Calu3 (cell line): Measurements from ENCODE around the gene ARHGAP26. TPM values are rescaled to one million over a fixed set of nuclear protein-coding genes. Genes with fewer than 3 reads are reported as not detected.

ENCODE experiments used
- BruUV-seq: library from RNA; stranded (reverse); fragments of 400-500 nt; replicated peaks from 2 replicates; lab custom pipeline; 2021; lab: Mats Ljungman, UMichigan
- CTCF ChIA-PET: fragments of 300-600 bp; sonication (Branson Sonifier 250); formaldehyde crosslinking; loops from one replicate; lab custom pipeline; 2022; ENCODE audit warnings: antibody characterized with exemption; lab: Charles Lee
- DNase-seq: peaks from one replicate; pipeline ENCODE4 v3.0.0; 2022
- H3K27ac Mint-ChIP-seq: one replicate; pipeline ENCODE4 v1.8.0; 2022; ENCODE audit warnings: mixed read lengths; ENCODE audit not compliant: unreplicated experiment
- H3K27me3 Mint-ChIP-seq: one replicate; pipeline ENCODE4 v1.8.0; 2022; ENCODE audit warnings: mixed read lengths; ENCODE audit not compliant: unreplicated experiment
- H3K36me3 Mint-ChIP-seq: one replicate; pipeline ENCODE4 v1.8.0; 2022; ENCODE audit warnings: mild to moderate bottlenecking, moderate library complexity, mixed read lengths; ENCODE audit not compliant: insufficient read depth, unreplicated experiment
- H3K4me1 Mint-ChIP-seq: one replicate; pipeline ENCODE4 v1.8.0; 2022; ENCODE audit warnings: mild to moderate bottlenecking, low read depth, mixed read lengths; ENCODE audit not compliant: unreplicated experiment
- H3K4me3 Mint-ChIP-seq: one replicate; pipeline ENCODE4 v1.8.0; 2022; ENCODE audit warnings: mild to moderate bottlenecking, low read depth, moderate library complexity, mixed read lengths; ENCODE audit not compliant: unreplicated experiment
- H3K9me3 Mint-ChIP-seq: one replicate; pipeline ENCODE4 v1.8.0; 2022; ENCODE audit warnings: low read depth, mixed read lengths; ENCODE audit not compliant: unreplicated experiment
- intact Hi-C: fragments of 100-400 bp; cut with micrococcal nuclease; formaldehyde crosslinking; loops from one replicate; pipeline ENCODE4 v1.10.0; 2022; ENCODE audit not compliant: unreplicated experiment
- total RNA-seq: library from RNA; stranded (reverse); gene quantifications from 2 replicates; pipeline ENCODE4 v1.2.3, GENCODE V29; 2022
- TF ChIP-seq, protein P1 (sequence below): fragments of 200-600 bp; IDR thresholded peaks from one replicate; pipeline ENCODE4 v1.8.0; 2022; ENCODE audit warnings: antibody characterized with exemption; ENCODE audit not compliant: unreplicated experiment

The ARHGAP26 gene
- total RNA-seq, 1 experiment from 2014 or later: 118 TPM

DNA sequence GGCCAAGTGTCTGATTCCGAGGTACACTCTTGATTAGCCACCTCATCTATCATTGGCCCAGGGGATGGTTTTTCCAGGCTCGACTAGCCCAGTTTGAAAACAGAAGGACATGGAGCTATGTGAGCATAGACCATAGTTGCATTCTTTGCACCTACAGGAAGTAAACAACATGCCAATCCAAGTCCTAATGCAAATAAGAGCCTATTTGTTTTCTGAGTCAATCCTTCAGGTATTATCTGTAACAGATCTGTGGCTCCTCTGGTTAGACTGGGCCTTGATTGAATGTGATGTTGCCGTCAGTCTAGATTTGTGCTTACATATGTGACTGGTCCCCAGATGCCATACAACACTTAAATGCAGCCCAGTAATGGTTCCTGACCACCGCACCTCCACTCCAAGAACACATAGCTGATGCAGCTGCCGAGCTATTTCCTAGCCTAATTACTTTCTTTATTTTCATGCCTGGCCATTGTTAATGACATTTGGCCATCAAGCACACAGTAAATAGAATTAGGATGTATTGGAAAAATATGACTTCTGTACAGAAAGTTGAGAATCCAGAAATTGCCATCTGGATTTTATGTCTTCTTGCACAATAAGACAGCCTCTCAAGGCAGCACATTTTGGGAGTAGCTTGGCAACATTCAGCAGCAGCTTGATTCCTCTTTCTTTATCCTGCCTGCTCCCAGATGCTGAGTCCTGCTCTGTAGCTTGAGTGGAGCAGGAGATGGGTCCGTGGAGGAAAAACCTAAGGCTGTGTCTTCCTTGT is 29.5 kb upstream of the ARHGAP26 start:
- no TSS peak for BruUV-seq
- intact Hi-C loops: no loop called here

DNA sequence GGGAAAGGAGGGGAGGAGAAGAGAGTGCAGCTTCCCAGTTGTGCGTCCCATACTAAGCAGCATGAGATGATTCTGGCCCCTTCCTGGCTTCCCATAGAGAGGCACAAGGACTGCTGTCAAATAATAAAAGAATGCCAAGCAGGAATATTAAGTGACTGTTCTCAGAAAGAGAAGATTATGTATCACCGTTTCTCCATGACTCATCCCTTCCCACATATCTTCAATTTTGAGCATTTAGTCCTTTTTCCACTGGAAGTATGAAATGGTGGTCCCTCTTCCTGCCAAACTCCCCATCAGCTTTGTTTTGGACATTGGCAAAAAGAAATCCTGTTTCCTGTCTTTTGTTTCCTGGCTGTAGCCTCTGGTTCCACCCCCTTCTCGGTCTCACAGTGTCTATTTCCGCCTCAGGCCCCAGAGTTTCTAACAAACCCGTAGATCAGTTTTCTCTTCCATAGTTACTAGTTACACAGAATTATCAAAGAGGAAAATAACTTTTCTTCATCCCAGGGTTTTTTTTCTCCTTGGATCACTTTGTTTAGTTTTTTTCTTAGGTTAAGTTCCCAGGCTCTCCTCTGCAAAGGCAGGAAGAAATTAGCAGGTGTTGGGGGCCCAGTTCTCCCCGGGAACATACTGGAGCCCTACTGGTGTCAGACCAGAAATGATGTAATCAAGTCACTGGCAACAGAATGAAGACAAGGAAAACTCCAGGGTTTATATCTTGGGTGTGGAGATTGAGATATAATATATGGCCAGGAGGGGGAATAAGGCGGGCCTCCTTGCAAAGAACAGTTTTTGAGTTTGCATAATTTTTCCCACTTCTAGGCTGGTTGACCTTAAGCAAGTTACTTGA is 26.4 kb upstream of the ARHGAP26 start:
- Mint-ChIP-seq H3K4me1 (peaks cover 50% of the 10 kb centered on the region), H3K4me3 (no peak overlapping the region), H3K36me3 (peaks cover 11% of the 10 kb centered on the region), H3K9me3 (no peaks in the 10 kb centered on the region), H3K27ac (no peak overlapping the region), H3K27me3 (no peaks in the 10 kb centered on the region)
- intact Hi-C loops: no loop called here
- BruUV-seq: no TSS peak
- DNase-seq: no peak
- TF ChIP-seq, protein P1, sequence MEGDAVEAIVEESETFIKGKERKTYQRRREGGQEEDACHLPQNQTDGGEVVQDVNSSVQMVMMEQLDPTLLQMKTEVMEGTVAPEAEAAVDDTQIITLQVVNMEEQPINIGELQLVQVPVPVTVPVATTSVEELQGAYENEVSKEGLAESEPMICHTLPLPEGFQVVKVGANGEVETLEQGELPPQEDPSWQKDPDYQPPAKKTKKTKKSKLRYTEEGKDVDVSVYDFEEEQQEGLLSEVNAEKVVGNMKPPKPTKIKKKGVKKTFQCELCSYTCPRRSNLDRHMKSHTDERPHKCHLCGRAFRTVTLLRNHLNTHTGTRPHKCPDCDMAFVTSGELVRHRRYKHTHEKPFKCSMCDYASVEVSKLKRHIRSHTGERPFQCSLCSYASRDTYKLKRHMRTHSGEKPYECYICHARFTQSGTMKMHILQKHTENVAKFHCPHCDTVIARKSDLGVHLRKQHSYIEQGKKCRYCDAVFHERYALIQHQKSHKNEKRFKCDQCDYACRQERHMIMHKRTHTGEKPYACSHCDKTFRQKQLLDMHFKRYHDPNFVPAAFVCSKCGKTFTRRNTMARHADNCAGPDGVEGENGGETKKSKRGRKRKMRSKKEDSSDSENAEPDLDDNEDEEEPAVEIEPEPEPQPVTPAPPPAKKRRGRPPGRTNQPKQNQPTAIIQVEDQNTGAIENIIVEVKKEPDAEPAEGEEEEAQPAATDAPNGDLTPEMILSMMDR: no peak
- CTCF ChIA-PET: interaction anchor here (0.6 to 1.6 kb wide), 2 partner anchors 27 to 61 kb away, joined by 3 to 4 read pairs; no protein-coding TSS in a partner anchor

More for the DNA sequence above, 29.5 kb upstream of the ARHGAP26 start:
- no peaks in the 10 kb centered on the region for H3K36me3 Mint-ChIP-seq
- no peak overlapping the region for H3K27ac Mint-ChIP-seq
- H3K9me3 Mint-ChIP-seq: no peaks in the 10 kb centered on the region
- TF ChIP-seq, protein P1: no peak
- CTCF ChIA-PET: interaction anchor here (0.6 to 2.1 kb wide), 8 partner anchors 22 to 148 kb away, joined by 3 to 8 read pairs (median 4); partner anchors contain the start of gene ARHGAP26
- no peaks in the 10 kb centered on the region for H3K27me3 Mint-ChIP-seq
- H3K4me3 Mint-ChIP-seq: no peak overlapping the region
- no peak for DNase-seq
- peaks cover 35% of the 10 kb centered on the region for H3K4me1 Mint-ChIP-seq

DNA sequence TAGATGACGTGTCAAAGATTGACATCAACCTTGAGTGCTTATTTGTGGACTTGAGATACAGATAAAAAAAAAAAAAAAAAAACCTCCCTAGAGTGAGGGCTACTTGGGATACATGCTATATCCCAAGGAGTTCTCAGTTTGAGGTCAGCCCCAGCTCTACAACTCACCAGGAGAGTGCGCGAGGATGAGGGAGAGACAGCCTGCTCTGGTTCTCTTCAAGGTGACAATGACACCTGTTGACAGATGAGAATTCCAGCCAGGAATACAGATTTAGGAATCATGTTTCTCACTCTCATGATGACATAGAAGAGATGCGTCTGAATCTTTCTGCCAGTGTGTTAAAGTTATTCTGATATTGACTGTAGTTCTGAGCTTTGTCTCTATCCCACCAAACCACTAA is 24.9 kb upstream of the ARHGAP26 start:
- CTCF ChIA-PET: interaction anchor here (0.9 kb wide), 1 partner anchor 25 kb away, joined by 4 read pairs; no protein-coding TSS in a partner anchor
- DNase-seq: no peak
- no peak overlapping the region for H3K27ac Mint-ChIP-seq
- H3K9me3 Mint-ChIP-seq: no peaks in the 10 kb centered on the region
- H3K36me3 Mint-ChIP-seq: peaks cover 16% of the 10 kb centered on the region
- peaks cover 54% of the 10 kb centered on the region for H3K4me1 Mint-ChIP-seq
- no peaks in the 10 kb centered on the region for H3K27me3 Mint-ChIP-seq
- BruUV-seq: no TSS peak
- intact Hi-C loops: no loop called here
- no peak overlapping the region for H3K4me3 Mint-ChIP-seq
- TF ChIP-seq, protein P1: no peak
